ENCODE data around the gene CHMP1A.

GRCh38 chr16:89646270-89646669 is 11.2 kb downstream of the CHMP1A start:
- TF ChIP-seq POLR2A (IDR thresholded peaks at IDR 0.05; ENCODE audit: low read length): no peak
- no peak for TF ChIP-seq GATA1 (IDR thresholded peaks at IDR 0.05; ENCODE audit: low read depth, low read length)
